Neutrophil (primary cell): ENCODE results near the gene NMNAT2.

Source experiments
- H3K27ac ChIP-seq: fragments of 200-600 bp; sonication (generic); 2 replicates; pipeline ENCODE4 v1.5.1; 2016; ENCODE audit warnings: mild to moderate bottlenecking, moderate library complexity
- H3K27me3 ChIP-seq: fragments of 200-600 bp; sonication (generic); 2 replicates; pipeline ENCODE4 v1.6.0; 2016; ENCODE audit warnings: mild to moderate bottlenecking
- H3K36me3 ChIP-seq: fragments of 200-600 bp; sonication (generic); 2 replicates; pipeline ENCODE4 v1.5.1; 2017
- H3K4me1 ChIP-seq, 2 experiments: fragments of 200-600 bp in 1 of 2; sonication (generic) in 1 of 2; 1 replicate in 1 of 2; 2 replicates in 1 of 2; pipeline versions ENCODE4 v1.5.1 to v1.6.1; 2013 to 2016; ENCODE audit warnings: low read depth in 1 of 2, low read length in 1 of 2, mild to moderate bottlenecking in 1 of 2, moderate library complexity in 1 of 2; ENCODE audit not compliant: control insufficient read depth in 1 of 2, insufficient read depth in 1 of 2
- H3K4me3 ChIP-seq, 2 experiments: fragments of 200-600 bp in 1 of 2; sonication (generic) in 1 of 2; 1 replicate in 1 of 2; 2 replicates in 1 of 2; pipeline ENCODE4 v1.5.1; 2013 to 2016; ENCODE audit warnings: low read depth in 1 of 2, low read length in 1 of 2, mild to moderate bottlenecking in 1 of 2, moderate library complexity in 1 of 2
- H3K9me3 ChIP-seq: fragments of 200-600 bp; sonication (generic); 2 replicates; pipeline ENCODE4 v1.5.1; 2016
- CTCF ChIP-seq: fragments of 200-600 bp; sonication (generic); IDR thresholded peaks from 2 replicates; pipeline ENCODE4 v1.5.1; 2016; ENCODE audit warnings: antibody characterized with exemption

Gene NMNAT2

GRCh38 chr1:183223467-183223866 is 194.7 kb downstream of the NMNAT2 start:
- Histone ChIP-seq H3K27me3 (peaks cover 7% of the 10 kb centered on the region), H3K36me3 (no peaks in the 10 kb centered on the region), H3K4me3 (no peak overlapping the region), H3K4me1 (peaks cover 5 to 7% of the 10 kb centered on the region in 2 experiments), H3K9me3 (no peaks in the 10 kb centered on the region), H3K27ac (no peak overlapping the region)
- no peak for TF ChIP-seq CTCF

GRCh38 chr1:183222909-183223308 is 195.3 kb downstream of the NMNAT2 start:
- Histone ChIP-seq H3K36me3 (no peaks in the 10 kb centered on the region), H3K4me3 (no peak overlapping the region), H3K27ac (no peak overlapping the region), H3K4me1 (peaks cover 5 to 7% of the 10 kb centered on the region in 2 experiments), H3K27me3 (peaks cover 7% of the 10 kb centered on the region), H3K9me3 (no peaks in the 10 kb centered on the region)
- no peak for TF ChIP-seq CTCF

DNA sequence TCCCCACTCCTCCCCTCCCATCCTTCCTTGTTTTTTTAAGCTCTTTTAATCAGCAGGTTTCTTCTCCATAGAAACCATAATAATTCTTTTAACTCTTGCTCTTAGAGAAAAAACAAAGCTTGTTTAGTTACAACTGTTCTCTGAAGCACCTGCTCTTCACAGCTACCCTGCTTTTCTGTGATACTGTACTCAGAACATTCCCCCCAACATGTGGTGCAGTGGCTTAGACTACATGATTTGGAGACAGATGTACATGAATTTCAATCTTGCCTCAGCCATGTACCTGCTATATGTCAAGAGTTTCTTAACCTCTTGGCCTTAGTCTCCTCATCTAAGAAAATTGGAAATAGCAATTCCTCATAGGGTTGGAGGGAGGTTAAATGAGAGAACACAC is 198.6 kb downstream of the NMNAT2 start:
- Histone ChIP-seq H3K9me3 (no peaks in the 10 kb centered on the region), H3K4me3 (no peak overlapping the region), H3K27ac (no peak overlapping the region), H3K4me1 (peaks cover 5 to 7% of the 10 kb centered on the region in 2 experiments), H3K27me3 (peaks cover 16% of the 10 kb centered on the region), H3K36me3 (no peaks in the 10 kb centered on the region)
- TF ChIP-seq CTCF, result no peak

- no peak for TF ChIP-seq CTCF
- H3K27ac ChIP-seq, result no peak overlapping the region
- H3K27me3 ChIP-seq, result peaks cover 21% of the 10 kb centered on the region
- no peak overlapping the region for H3K4me3 ChIP-seq
- no peaks in the 10 kb centered on the region for H3K36me3 ChIP-seq
- no peaks in the 10 kb centered on the region for H3K9me3 ChIP-seq
- peaks cover 5 to 7% of the 10 kb centered on the region in 2 experiments for H3K4me1 ChIP-seq
Observed at GRCh38 chr1:183218971-183219615, 199.1 kb downstream of the NMNAT2 start.

- Histone ChIP-seq H3K27me3 (peaks cover 24% of the 10 kb centered on the region), H3K9me3 (no peaks in the 10 kb centered on the region), H3K27ac (no peak overlapping the region), H3K36me3 (no peaks in the 10 kb centered on the region), H3K4me3 (no peak overlapping the region), H3K4me1 (peaks cover 5 to 7% of the 10 kb centered on the region in 2 experiments)
- TF ChIP-seq CTCF, result no peak
Observed at GRCh38 chr1:183218027-183218618, 200.1 kb downstream of the NMNAT2 start.
